GM23338 (cell line): ENCODE data around the gene TMIE. TPM values are rescaled to one million over a fixed set of nuclear protein-coding genes. Genes with fewer than 3 reads are reported as not detected.

Experiments
- ATAC-seq: fragments of 200-7000 bp; cut with Tn5 transposase; 3 replicates; pipeline ENCODE4 v1.9.1; 2020
- DNase-seq: peaks from one replicate; pipeline ENCODE4 v3.0.0-alpha.2; 2015; ENCODE audit warnings: low spot score
- H2AFZ ChIP-seq: fragments of 200-600 bp; sonication (generic); 2 replicates; pipeline ENCODE4 v1.8.0; 2016; ENCODE audit warnings: antibody characterized with exemption, mild to moderate bottlenecking, moderate library complexity
- H3F3A ChIP-seq: fragments of 200-600 bp; sonication (generic); replicated peaks from 2 replicates; pipeline ENCODE4 v1.8.0; 2017; ENCODE audit warnings: antibody characterized with exemption, mixed run types, low read depth
- H3K27ac ChIP-seq: fragments of 200-600 bp; sonication (generic); 2 replicates; pipeline ENCODE4 v1.6.1; 2016; ENCODE audit warnings: low read depth
- H3K27me3 ChIP-seq: fragments of 200-600 bp; sonication (generic); 2 replicates; pipeline ENCODE4 v1.8.0; 2016; ENCODE audit warnings: mild to moderate bottlenecking, mixed run types, moderate library complexity; ENCODE audit not compliant: insufficient read depth
- H3K36me3 ChIP-seq: fragments of 200-600 bp; sonication (generic); 2 replicates; pipeline ENCODE4 v1.8.0; 2016; ENCODE audit warnings: mild to moderate bottlenecking; ENCODE audit not compliant: insufficient read depth
- H3K4me1 ChIP-seq: fragments of 200-600 bp; sonication (generic); 2 replicates; pipeline ENCODE4 v1.8.0; 2016; ENCODE audit warnings: mild to moderate bottlenecking, moderate library complexity; ENCODE audit not compliant: insufficient read depth
- H3K4me2 ChIP-seq: fragments of 200-600 bp; sonication (generic); 2 replicates; pipeline ENCODE4 v1.7.1; 2017; ENCODE audit warnings: mixed run types
- H3K4me3 ChIP-seq: fragments of 200-600 bp; sonication (generic); 2 replicates; pipeline ENCODE4 v1.6.1; 2016; ENCODE audit warnings: mixed run types
- H3K79me2 ChIP-seq: fragments of 200-600 bp; sonication (generic); replicated peaks from 2 replicates; pipeline ENCODE4 v1.8.0; 2017; ENCODE audit warnings: mild to moderate bottlenecking; ENCODE audit not compliant: insufficient read depth
- H3K9me2 ChIP-seq: fragments of 200-600 bp; sonication (generic); 2 replicates; pipeline ENCODE4 v1.8.0; 2017; ENCODE audit not compliant: insufficient read depth
- H4K20me1 ChIP-seq: fragments of 200-600 bp; sonication (generic); replicated peaks from 2 replicates; pipeline ENCODE4 v1.8.0; 2017; ENCODE audit warnings: mild to moderate bottlenecking; ENCODE audit not compliant: insufficient read depth
- H3K27ac Mint-ChIP-seq: 2 replicates; pipeline ENCODE4 v1.8.0; 2020; ENCODE audit warnings: inconsistent platforms, mild to moderate bottlenecking, moderate library complexity, mixed read lengths
- H3K27me3 Mint-ChIP-seq: 3 replicates; pipeline ENCODE4 v1.8.0; 2022; ENCODE audit warnings: low read depth, mild to moderate bottlenecking, moderate library complexity, mixed read lengths, inconsistent platforms; ENCODE audit not compliant: insufficient read depth, poor library complexity
- H3K36me3 Mint-ChIP-seq: 3 replicates; pipeline ENCODE4 v1.8.0; 2021; ENCODE audit warnings: low read depth, mild to moderate bottlenecking, inconsistent platforms, moderate library complexity, mixed read lengths
- H3K4me1 Mint-ChIP-seq: 3 replicates; pipeline ENCODE4 v1.8.0; 2020; ENCODE audit warnings: mild to moderate bottlenecking, inconsistent platforms, mixed read lengths
- H3K4me3 Mint-ChIP-seq: 3 replicates; pipeline ENCODE4 v1.8.0; 2021; ENCODE audit warnings: moderate library complexity, mild to moderate bottlenecking, inconsistent platforms, mixed read lengths
- H3K9me3 Mint-ChIP-seq: 3 replicates; pipeline ENCODE4 v1.8.0; 2020; ENCODE audit warnings: moderate library complexity, mild to moderate bottlenecking, inconsistent platforms, mixed read lengths
- CREB1 ChIP-seq: fragments of 250-450 bp; sonication (Bioruptor Pico); IDR thresholded peaks from 2 replicates; pipeline ENCODE4 v1.5.0; 2020; ENCODE audit warnings: low read depth, mild to moderate bottlenecking, moderate library complexity
- CTCF ChIP-seq, 2 experiments: fragments of 200-600 bp in 1 of 2; sonication (generic) in 1 of 2; conservative IDR thresholded peaks; 2 replicates each; pipeline versions ENCODE4 v1.5.1 to v1.6.1; 2016 to 2017; ENCODE audit warnings: antibody characterized with exemption in 2 of 2, low read depth in 2 of 2, mild to moderate bottlenecking in 2 of 2, moderate library complexity in 1 of 2
- EZH2 ChIP-seq: fragments of 200-600 bp; sonication (generic); IDR thresholded peaks from one replicate; pipeline ENCODE4 v1.8.0; 2017; ENCODE audit warnings: antibody characterized with exemption, mild to moderate bottlenecking, low read depth; ENCODE audit not compliant: unreplicated experiment
- EZH2phosphoT487 ChIP-seq: fragments of 200-600 bp; sonication (generic); IDR thresholded peaks from one replicate; pipeline ENCODE4 v1.8.1; 2018; ENCODE audit warnings: antibody characterized with exemption; ENCODE audit not compliant: unreplicated experiment
- NANOG ChIP-seq: IDR thresholded peaks from 2 replicates; pipeline ENCODE4 v1.6.1; 2016; ENCODE audit warnings: antibody characterized with exemption, borderline replicate concordance
- POLR2AphosphoS5 ChIP-seq: IDR thresholded peaks from 2 replicates; pipeline ENCODE4 v1.6.1; 2016; ENCODE audit warnings: antibody characterized with exemption, low read depth
- STAT1 ChIP-seq: IDR thresholded peaks from one replicate; pipeline ENCODE4 v1.6.1; 2016; ENCODE audit warnings: antibody characterized with exemption; ENCODE audit not compliant: unreplicated experiment
- polyA plus RNA-seq: library from polyadenylated mRNA; unstranded; fragments of >200 nt; fragmentation: Nextera tagmentation; extraction: Ambion mirVana; gene quantifications from 2 replicates; pipeline ENCODE4 v1.2.1, GENCODE V29; 2016
- total RNA-seq: library from RNA; depleted of rRNA; stranded (reverse); fragments of >200 nt; shearing (Covaris generic); gene quantifications from 2 replicates; pipeline ENCODE4 v1.2.3, GENCODE V29; 2014
- TF ChIP-seq, protein P1 (sequence below): IDR thresholded peaks from 2 replicates; pipeline ENCODE4 v1.6.1; 2016; ENCODE audit warnings: antibody characterized with exemption
- TF ChIP-seq, protein P2 (sequence below): fragments of 250-450 bp; sonication (Bioruptor Pico); IDR thresholded peaks from 2 replicates; pipeline ENCODE4 v1.5.0; 2020; ENCODE audit warnings: mild to moderate bottlenecking, moderate library complexity

Gene TMIE
- total and polyA plus RNA-seq, 2 experiments from 2014 or later: 0.84 to 1.2 TPM

GRCh38 chr3:46664971-46665762, 36.0 kb upstream of the TMIE start:
- no peak overlapping the region for H3K27ac ChIP-seq
- no peak for TF ChIP-seq POLR2AphosphoS5
- TF ChIP-seq EZH2: no peak
- no peak for TF ChIP-seq STAT1
- no peaks in the 10 kb centered on the region for H4K20me1 ChIP-seq
- H2AFZ ChIP-seq: no peak overlapping the region
- no peak overlapping the region for H3K4me3 Mint-ChIP-seq
- no peaks in the 10 kb centered on the region for H3K9me2 ChIP-seq
- DNase-seq: no peak
- ATAC-seq: no peak
- no peaks in the 10 kb centered on the region for H3K36me3 ChIP-seq
- H3K4me3 ChIP-seq: no peak overlapping the region
- no peaks in the 10 kb centered on the region for H3K79me2 ChIP-seq
- H3K4me1 ChIP-seq: peaks cover 26% of the 10 kb centered on the region
- H3K27me3 ChIP-seq: no peaks in the 10 kb centered on the region
- H3K36me3 Mint-ChIP-seq: no peaks in the 10 kb centered on the region
- H3K4me2 ChIP-seq: no peak overlapping the region
- no peak overlapping the region for H3K27ac Mint-ChIP-seq
- H3F3A ChIP-seq: 0 out of 2 replicates have a peak, but pooled peaks cover 4% of the 10 kb centered on the region
- H3K4me1 Mint-ChIP-seq: peaks cover 36% of the 10 kb centered on the region
- no peaks in the 10 kb centered on the region for H3K9me3 Mint-ChIP-seq
- H3K27me3 Mint-ChIP-seq: peaks cover 35% of the 10 kb centered on the region

DNA sequence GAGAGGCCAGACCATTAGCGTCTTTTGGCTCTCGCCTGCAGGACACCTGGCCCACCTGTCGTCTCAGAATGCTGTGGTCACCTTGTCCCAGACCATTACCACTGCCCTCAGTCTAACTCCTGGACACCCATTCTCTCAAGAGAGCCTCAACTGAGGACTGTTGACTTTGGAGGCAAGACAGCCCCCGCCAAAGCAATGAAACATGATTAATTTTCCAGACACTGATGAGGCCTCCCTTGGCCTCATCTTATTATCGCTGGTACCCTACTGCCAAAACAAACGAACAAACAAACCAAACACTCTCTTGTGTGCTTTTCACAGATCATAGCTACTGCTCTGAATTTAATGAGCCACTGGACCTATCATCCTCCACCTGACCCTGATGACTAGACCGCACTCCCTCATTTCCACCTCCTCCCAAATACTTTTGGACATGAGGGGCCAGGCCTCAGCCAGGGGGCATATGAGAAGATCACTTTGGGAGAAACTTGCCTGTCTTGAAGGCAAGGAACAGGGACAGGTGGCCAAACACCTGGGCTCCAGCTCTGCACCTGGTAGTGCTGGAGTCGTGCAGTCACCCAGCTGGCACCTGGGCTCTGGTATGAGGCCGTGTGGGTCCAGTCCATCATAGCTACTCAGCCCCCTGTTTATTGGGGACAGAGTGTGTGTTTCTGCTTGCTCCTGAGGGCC, 35.3 kb upstream of the TMIE start:
- peaks cover 22% of the 10 kb centered on the region for H3K4me1 ChIP-seq
- H4K20me1 ChIP-seq: no peaks in the 10 kb centered on the region
- ATAC-seq (no peak), DNase-seq (no peak)
- H3K36me3 ChIP-seq: no peaks in the 10 kb centered on the region
- H3K4me3 ChIP-seq: no peak overlapping the region
- no peak overlapping the region for H3K4me3 Mint-ChIP-seq
- H3F3A ChIP-seq: 0 out of 2 replicates have a peak, but pooled peaks cover 4% of the 10 kb centered on the region
- no peak overlapping the region for H3K4me2 ChIP-seq
- no peaks in the 10 kb centered on the region for H3K36me3 Mint-ChIP-seq
- no peaks in the 10 kb centered on the region for H3K79me2 ChIP-seq
- H3K4me1 Mint-ChIP-seq: peaks cover 29% of the 10 kb centered on the region
- H2AFZ ChIP-seq: no peak overlapping the region
- no peaks in the 10 kb centered on the region for H3K9me2 ChIP-seq
- no peaks in the 10 kb centered on the region for H3K9me3 Mint-ChIP-seq
- H3K27ac ChIP-seq: no peak overlapping the region
- no peak overlapping the region; the same call in 1 of the 2 replicates for H3K27ac Mint-ChIP-seq
- no peaks in the 10 kb centered on the region for H3K27me3 ChIP-seq
- TF ChIP-seq POLR2AphosphoS5 (no peak), EZH2 (no peak), CREB1 (no peak), EZH2phosphoT487 (no peak), NANOG (no peak), STAT1 (no peak), CTCF (conservative IDR thresholded peaks at IDR 0.05; ENCODE audit: low read depth in 2 of 2) (no peak)
- TF ChIP-seq, protein P1, sequence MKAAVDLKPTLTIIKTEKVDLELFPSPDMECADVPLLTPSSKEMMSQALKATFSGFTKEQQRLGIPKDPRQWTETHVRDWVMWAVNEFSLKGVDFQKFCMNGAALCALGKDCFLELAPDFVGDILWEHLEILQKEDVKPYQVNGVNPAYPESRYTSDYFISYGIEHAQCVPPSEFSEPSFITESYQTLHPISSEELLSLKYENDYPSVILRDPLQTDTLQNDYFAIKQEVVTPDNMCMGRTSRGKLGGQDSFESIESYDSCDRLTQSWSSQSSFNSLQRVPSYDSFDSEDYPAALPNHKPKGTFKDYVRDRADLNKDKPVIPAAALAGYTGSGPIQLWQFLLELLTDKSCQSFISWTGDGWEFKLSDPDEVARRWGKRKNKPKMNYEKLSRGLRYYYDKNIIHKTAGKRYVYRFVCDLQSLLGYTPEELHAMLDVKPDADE: no peak
- TF ChIP-seq, protein P2, sequence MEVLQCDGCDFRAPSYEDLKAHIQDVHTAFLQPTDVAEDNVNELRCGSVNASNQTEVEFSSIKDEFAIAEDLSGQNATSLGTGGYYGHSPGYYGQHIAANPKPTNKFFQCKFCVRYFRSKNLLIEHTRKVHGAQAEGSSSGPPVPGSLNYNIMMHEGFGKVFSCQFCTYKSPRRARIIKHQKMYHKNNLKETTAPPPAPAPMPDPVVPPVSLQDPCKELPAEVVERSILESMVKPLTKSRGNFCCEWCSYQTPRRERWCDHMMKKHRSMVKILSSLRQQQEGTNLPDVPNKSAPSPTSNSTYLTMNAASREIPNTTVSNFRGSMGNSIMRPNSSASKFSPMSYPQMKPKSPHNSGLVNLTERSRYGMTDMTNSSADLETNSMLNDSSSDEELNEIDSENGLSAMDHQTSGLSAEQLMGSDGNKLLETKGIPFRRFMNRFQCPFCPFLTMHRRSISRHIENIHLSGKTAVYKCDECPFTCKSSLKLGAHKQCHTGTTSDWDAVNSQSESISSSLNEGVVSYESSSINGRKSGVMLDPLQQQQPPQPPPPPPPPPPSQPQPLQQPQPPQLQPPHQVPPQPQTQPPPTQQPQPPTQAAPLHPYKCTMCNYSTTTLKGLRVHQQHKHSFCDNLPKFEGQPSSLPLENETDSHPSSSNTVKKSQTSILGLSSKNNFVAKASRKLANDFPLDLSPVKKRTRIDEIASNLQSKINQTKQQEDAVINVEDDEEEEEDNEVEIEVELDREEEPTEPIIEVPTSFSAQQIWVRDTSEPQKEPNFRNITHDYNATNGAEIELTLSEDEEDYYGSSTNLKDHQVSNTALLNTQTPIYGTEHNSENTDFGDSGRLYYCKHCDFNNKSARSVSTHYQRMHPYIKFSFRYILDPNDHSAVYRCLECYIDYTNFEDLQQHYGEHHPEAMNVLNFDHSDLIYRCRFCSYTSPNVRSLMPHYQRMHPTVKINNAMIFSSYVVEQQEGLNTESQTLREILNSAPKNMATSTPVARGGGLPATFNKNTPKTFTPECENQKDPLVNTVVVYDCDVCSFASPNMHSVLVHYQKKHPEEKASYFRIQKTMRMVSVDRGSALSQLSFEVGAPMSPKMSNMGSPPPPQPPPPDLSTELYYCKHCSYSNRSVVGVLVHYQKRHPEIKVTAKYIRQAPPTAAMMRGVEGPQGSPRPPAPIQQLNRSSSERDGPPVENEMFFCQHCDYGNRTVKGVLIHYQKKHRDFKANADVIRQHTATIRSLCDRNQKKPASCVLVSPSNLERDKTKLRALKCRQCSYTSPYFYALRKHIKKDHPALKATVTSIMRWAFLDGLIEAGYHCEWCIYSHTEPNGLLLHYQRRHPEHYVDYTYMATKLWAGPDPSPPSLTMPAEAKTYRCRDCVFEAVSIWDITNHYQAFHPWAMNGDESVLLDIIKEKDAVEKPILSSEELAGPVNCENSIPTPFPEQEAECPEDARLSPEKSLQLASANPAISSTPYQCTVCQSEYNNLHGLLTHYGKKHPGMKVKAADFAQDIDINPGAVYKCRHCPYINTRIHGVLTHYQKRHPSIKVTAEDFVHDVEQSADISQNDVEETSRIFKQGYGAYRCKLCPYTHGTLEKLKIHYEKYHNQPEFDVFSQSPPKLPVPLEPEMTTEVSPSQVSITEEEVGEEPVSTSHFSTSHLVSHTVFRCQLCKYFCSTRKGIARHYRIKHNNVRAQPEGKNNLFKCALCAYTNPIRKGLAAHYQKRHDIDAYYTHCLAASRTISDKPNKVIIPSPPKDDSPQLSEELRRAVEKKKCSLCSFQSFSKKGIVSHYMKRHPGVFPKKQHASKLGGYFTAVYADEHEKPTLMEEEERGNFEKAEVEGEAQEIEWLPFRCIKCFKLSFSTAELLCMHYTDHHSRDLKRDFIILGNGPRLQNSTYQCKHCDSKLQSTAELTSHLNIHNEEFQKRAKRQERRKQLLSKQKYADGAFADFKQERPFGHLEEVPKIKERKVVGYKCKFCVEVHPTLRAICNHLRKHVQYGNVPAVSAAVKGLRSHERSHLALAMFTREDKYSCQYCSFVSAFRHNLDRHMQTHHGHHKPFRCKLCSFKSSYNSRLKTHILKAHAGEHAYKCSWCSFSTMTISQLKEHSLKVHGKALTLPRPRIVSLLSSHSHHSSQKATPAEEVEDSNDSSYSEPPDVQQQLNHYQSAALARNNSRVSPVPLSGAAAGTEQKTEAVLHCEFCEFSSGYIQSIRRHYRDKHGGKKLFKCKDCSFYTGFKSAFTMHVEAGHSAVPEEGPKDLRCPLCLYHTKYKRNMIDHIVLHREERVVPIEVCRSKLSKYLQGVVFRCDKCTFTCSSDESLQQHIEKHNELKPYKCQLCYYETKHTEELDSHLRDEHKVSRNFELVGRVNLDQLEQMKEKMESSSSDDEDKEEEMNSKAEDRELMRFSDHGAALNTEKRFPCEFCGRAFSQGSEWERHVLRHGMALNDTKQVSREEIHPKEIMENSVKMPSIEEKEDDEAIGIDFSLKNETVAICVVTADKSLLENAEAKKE (CRISPR knock-in tag): no peak
- peaks cover 32% of the 10 kb centered on the region for H3K27me3 Mint-ChIP-seq
